ENCODE measurements around the gene SNX3.
"Not testable (repeated sequence)": the region's sequence is repeated elsewhere in the genome, so short reads cannot be mapped to it uniquely, and the experiment has no call there.

Gene SNX3

DNA sequence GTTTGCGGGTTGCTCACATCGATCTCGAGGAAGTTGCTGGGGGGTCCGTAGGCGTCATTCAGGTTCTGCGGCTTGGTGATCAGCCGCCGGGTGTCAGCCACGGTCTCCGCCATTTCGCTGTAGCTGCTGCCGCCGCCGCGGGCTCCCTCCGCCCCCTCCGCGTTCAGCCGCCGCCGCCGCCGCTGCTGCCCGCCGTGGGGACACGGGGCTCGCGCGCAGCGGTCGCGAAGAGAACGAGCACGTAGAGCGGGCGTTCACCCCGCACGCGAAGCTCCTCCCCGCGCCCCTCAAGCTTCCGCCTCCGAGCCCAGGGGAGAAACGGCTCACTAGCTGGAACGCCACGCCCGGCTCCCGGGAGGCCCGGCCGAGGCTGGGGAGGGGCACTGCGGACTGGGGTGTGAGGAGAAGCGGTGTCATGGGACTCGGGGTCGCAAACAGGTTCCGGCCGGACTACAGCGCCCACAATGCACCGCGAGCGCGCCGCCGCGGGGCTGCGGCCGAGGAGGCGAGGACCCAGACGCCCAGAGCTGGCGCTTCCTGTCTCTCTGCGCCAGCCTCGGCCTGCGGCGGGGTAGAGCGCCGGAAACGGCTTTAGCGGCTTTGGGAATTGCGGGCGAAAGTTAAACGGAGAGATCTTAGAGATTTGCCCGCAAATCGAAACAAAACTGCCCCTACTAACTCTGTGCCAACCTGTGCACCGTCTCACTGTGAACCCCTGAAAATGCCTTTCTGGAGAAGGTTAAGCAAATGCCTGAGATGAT is at the start of gene SNX3:
Gene SNX3 (minus strand): TSS at position 232 of the 761 bp plus-strand sequence. CDS start 119 bp downstream, at position 113.
- in situ Hi-C loops (cut with MboI; ENCODE audit: low sequenced_read_pairs): no loop called here

- in situ Hi-C loops (cut with MboI; ENCODE audit: low sequenced_read_pairs): no loop called here
These were observed 49.0 kb upstream of the SNX3 start for GRCh38 chr6:108309844-108310243.

DNA sequence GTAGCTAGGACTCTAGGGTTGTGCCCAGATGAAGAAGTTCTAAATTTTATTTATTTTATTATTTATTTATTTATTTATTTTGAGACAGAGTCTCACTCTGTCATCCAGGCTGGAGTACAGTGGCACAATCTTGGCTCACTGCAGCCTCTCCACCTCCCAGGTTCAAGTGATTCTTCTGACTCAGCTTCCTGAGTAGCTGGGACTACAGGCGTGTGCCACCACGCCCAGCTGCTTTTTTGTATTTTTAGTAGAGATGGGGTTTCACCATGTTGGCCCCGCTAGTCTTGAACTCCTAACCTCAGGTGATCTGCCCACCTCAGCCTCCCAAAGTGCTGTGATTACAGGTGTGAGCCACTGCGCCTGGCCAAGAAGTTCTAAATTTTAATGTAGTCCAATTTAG is 47.8 kb upstream of the SNX3 start:
- in situ Hi-C loops (cut with MboI; ENCODE audit: low sequenced_read_pairs): not testable (repeated sequence)

- in situ Hi-C loops (cut with MboI; ENCODE audit: low sequenced_read_pairs): no loop called here
These were observed 43.8 kb upstream of the SNX3 start for GRCh38 chr6:108304646-108305045.

DNA sequence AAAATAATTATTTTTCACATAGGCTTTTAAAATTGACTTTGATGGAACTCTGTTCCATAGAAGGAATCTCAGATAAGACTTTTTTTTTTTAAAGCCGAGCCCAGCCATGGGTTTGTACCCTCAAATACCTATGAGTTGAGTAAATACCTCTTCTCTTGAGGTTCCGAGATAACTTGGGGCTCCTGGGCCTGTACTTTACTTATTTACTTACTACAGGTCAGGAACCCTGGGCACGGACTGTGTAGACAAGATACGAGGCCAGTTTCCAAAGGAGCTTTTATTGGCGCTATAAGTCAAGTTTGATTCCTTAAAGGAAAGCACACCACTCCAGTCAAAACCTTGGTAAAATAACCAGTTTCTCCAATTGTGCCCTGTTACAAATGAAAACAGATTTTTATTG is 41.5 kb upstream of the SNX3 start:
- in situ Hi-C loops (cut with MboI; ENCODE audit: low sequenced_read_pairs): no loop called here

GRCh38 chr6:108295676-108296075 is 34.8 kb upstream of the SNX3 start:
- in situ Hi-C loops (cut with MboI; ENCODE audit: low sequenced_read_pairs): no loop called here

- in situ Hi-C loops (cut with MboI; ENCODE audit: low sequenced_read_pairs): no loop called here
These were observed 34.1 kb upstream of the SNX3 start, which contains the start of gene AFG1L for GRCh38 chr6:108294727-108295625. Gene AFG1L, plus strand, starts transcription at chr6:108295054. Its CDS starts 26 bp downstream, at chr6:108295080.

- in situ Hi-C loops (cut with MboI; ENCODE audit: low sequenced_read_pairs): no loop called here
These were observed 33.5 kb upstream of the SNX3 start for GRCh38 chr6:108294297-108294726.

- in situ Hi-C loops (cut with MboI; ENCODE audit: low sequenced_read_pairs): no loop called here
These were observed 32.9 kb upstream of the SNX3 start for GRCh38 chr6:108293527-108294296.

- in situ Hi-C loops (cut with MboI; ENCODE audit: low sequenced_read_pairs): not testable (repeated sequence)
These were observed 31.7 kb upstream of the SNX3 start for GRCh38 chr6:108292561-108292960.

GRCh38 chr6:108291091-108291490 is 30.3 kb upstream of the SNX3 start:
- in situ Hi-C loops (cut with MboI; ENCODE audit: low sequenced_read_pairs): no loop called here

DNA sequence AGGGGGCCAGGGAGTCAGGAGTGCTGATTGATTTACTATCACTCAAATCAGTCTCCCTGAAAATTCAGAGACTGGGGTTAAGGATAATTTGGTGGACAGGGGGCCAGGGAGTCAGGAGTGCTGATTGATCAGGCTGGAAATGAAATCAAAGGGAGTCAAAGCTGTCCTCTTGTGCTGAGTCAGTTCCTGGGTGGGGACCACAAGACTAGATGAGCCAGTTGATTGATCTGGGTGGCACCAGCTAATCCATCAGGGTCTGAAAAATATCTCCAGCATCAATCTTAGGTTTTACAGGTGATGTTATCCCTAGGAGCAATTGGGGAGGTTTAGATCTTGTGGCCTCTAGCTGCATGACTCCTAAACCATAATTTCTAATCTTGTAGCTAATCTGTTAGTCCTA is 27.9 kb upstream of the SNX3 start:
- in situ Hi-C loops (cut with MboI; ENCODE audit: low sequenced_read_pairs): no loop called here

- in situ Hi-C loops (cut with MboI; ENCODE audit: low sequenced_read_pairs): no loop called here
These were observed 26.5 kb upstream of the SNX3 start for GRCh38 chr6:108287373-108287772.

DNA sequence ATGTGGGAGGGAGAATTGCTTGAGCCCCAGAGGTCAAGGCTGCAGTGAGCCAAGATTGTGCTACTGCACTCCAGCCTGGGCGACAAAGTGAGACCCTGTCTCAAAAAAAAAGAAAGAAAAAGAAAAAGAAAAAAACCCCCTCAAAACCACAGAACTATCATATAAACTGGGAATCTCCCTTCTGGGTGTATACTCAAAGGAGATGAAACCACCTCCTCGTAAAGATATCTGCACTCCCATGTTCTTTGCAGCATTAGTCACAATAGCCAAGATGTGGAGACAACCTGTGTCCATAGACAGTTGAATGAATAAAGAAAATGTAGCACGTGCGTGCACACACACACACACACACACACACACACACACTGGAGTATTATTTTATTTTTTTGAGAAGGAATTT is 25.5 kb upstream of the SNX3 start:
- in situ Hi-C loops (cut with MboI; ENCODE audit: low sequenced_read_pairs): no loop called here

DNA sequence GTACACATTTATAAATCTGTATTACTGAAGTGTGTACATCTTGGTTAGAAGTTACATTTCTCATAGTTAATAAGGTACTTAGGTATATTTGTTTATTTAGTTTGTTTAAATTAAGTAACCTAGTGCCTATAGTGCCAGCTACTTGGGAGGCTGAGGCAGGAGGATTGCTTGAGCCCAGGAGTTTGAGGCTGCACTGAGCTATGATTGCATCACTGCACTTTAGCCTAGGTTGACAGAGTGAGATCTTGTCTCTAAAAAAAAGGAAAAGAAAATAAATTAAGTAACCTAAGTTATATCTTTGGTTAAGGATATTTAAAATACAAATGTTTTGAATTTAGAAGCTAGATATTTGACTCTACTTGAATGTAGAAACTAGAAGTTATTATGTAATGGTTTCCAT is 24.5 kb upstream of the SNX3 start:
- in situ Hi-C loops (cut with MboI; ENCODE audit: low sequenced_read_pairs): no loop called here

- in situ Hi-C loops (cut with MboI; ENCODE audit: low sequenced_read_pairs): no loop called here
These were observed 17.0 kb upstream of the SNX3 start for GRCh38 chr6:108277831-108278230.

- in situ Hi-C loops (cut with MboI; ENCODE audit: low sequenced_read_pairs): no loop called here
These were observed 16.5 kb upstream of the SNX3 start for GRCh38 chr6:108277295-108277694.

GRCh38 chr6:108275976-108276375 is 15.1 kb upstream of the SNX3 start:
- in situ Hi-C loops (cut with MboI; ENCODE audit: low sequenced_read_pairs): no loop called here

DNA sequence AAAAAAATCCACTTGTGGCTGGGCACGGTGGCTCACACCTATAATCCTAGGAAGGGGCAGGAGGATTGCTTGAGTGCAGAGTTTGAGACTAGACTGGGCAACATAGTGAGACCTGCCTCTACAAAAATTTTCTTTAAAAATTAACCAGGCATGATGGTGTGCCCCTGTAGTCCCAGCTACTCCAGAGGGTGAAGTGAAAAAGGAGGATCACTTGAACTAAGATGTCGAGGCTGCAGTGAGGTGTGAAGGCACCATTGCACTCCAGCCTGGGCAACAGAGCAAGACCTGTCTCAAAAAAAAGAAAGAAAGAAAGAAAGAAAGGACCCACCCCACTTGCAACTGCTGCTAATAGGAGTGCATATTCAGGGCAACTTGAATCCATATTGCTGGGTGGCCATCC is 13.7 kb upstream of the SNX3 start:
- in situ Hi-C loops (cut with MboI; ENCODE audit: low sequenced_read_pairs): no loop called here

- in situ Hi-C loops (cut with MboI; ENCODE audit: low sequenced_read_pairs): not testable (repeated sequence)
These were observed 9.1 kb upstream of the SNX3 start for GRCh38 chr6:108269955-108270354.

DNA sequence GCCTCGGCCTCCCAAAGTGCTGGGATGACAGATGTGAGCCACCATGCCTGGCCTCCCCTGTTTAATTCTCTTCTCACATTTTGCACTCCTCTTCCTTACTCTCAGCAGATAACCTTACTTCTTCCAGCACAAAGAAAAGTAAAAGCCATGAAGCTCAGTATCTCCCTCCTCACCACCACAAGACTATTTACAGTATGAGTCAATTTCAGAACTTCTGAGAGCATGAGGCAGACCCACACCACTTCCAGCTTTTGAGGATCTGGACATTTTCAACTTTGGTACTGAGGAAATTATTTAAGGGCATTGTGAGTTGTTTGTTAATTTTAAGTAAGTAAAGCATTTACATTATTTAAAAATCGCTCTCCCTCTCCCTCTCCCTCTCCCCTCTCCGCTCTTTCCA is 8.0 kb upstream of the SNX3 start:
- in situ Hi-C loops (cut with MboI; ENCODE audit: low sequenced_read_pairs): no loop called here
